Measurements from ENCODE around the gene CELF4.
A peak's percentile ranks its signal among the peaks of the same experiment; 100 is the strongest.

CELF4 gene

DNA sequence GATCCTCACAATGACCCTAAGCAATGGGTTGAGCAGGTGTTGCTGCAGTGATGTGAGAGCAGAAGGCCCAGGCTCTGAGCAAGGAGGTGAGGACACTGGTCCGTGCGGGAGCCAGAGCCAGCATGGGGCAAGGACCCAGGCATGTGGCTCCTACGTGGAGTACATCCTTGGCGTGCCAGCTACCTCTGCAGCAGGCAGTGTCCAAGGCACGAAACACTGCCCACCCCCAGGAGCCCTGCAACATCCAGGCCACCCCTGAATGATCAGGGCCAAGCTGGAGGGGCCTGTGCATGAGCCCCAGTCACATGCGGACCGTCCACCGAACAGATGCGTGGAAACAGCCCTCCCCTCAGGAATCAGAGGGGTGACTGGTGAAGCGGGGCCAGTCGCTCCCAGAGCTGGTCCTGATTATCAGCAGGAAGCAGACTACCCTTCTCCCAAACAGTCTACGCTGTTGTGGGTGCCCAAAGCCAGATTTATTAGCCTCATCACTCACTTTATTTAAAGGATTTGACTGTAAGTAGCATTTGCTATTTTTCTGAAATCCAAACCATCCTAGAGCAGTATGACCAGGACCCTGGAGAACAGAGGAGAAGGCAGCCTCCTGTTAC is 16.8 kb downstream of the CELF4 start:
- no peak for DNase-seq (ENCODE audit: extremely low read depth in 1 of 2, low read depth in 1 of 2)

DNA sequence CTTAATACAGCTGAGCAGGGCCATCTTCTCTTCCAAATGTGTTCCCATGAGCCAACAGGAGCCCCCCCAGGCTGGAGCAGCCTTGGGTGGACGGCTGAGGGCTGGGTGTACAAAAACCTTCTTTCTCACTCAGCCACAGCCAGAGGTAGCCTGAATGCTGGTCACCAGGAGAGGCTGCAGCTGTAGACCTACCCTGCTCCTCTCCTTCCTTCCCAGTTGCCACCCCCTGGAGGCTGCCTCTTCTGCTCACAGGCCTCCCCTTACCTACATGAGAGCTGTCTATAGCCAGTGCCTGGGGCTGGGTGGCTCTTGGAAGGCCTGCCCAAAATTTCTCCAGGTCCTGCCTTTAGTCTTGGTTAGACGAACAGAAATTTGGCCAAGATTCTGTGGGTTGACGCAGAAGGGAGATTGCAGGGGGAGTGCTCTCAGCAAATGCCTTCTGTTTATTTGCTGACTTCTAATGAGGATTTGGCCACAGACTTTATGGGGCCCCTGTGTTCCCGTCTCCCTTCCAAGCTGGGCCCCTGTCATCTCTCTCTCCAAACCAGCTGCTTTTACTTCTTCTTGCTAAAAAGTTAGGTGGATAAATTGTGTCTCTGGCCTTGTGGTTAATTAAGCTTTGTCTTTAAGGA is 18.3 kb downstream of the CELF4 start:
- DNase-seq (ENCODE audit: extremely low read depth in 1 of 2, low read depth in 1 of 2), result no peak

DNA sequence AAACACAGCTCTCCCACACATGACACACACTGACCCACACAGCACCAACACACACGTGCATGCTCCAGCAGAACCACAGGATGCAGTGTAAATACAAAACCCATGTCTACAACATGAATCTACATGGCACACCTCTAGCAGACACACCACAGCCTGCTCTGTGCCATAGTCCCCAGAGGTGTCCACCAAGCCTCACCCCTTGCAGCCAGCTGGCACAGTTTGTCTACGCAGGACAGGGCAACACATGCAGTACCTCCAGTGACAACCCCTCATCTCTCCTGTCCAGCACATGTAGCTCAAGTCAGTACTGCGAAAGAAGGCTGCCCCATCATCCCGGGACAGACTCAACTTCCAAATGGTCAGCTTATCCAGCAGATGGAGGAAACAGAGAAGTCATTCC is 18.9 kb downstream of the CELF4 start:
- DNase-seq (ENCODE audit: extremely low read depth in 1 of 2, low read depth in 1 of 2), result no peak

DNA sequence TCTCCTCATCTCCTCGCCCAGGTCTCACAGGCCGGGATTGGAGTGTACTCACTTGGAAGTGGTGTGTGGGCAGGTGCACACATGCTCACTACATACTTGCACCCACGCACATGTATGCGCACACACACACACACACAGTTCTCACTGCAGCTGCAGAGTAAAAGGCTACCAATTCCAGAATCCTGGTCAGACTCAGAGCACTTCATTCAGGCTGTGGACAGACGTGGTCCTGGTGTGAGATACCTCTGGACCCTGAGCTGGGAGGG is 19.4 kb downstream of the CELF4 start:
- no peak for DNase-seq (ENCODE audit: extremely low read depth in 1 of 2, low read depth in 1 of 2)

DNA sequence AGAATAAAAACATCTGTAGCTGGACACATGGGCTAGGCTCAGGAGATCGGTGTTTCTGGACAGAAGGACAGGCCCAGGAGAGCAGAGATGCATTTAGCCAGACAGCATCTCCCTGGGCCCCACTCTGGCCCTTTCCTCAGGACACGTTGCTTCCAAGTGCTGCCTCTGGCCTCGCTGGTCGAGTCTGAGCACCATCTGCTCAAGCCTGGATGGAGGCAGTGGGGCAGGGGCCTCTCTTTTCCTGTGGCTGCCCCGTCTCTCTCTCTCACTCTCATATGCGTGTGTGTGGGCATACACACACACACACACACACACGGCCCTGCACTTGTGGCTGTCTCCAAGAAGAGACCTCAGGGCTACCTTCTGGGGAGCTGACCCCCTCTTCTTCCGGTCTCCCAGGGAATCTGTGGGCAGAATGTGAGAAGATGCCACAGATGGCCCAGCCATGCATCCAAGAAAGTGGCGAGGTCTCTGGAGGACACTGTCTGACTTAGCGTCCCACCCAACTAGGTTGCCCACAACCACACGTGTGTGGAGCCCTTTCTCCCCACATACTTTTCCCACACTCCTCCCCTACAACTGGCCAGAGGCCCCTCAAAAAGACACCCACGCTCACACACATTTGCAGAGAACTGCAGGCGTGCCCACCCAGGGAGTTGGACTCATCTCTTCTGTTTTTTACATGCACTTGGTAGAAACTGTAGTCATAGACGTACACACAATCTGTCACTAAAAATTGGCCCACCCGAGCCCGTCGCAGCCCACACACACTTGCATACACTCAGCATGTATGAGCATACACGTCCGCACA is 19.9 kb downstream of the CELF4 start:
- DNase-seq (ENCODE audit: extremely low read depth in 1 of 2, low read depth in 1 of 2), result no peak

DNA sequence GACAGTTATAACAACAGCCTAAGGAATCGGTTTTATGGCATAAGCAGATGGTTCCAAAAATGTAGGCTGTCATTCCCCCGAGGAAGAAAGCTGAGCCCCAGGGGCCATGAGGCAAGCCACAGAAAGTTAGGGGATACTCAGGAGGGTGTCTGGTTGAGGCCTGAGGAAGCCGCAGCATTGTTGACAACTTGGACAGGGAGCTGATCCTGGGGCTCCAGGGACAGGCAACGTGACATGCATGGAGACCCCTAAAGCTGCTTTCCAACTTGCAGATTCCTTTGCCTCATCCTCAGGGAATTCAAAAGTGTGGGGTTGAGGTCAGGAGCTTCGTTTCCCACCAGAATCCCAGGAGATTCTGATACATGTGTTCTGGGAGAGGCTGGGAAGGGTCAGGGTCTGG is 20.9 kb downstream of the CELF4 start:
- no peak for DNase-seq (ENCODE audit: extremely low read depth in 1 of 2, low read depth in 1 of 2)

DNA sequence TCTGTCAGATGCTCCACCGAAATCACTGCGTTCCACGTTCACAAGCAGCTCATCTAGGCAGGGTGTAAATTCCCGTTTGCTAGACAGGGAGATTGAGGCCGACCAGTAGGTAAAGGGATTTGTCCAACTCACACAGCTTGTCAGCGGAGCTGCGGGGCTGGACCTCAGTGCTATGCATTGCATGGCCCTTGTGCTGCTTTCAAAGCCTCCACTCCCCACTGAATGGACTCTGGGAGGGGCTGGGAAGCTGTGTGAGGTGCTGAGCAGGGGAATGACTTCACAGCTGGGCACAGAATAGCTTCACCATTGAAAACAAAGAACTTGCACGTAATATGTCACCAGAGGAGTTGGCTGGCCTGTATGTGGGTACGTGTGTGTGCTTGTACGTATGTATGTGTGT is 21.4 kb downstream of the CELF4 start:
- no peak for DNase-seq (ENCODE audit: extremely low read depth in 1 of 2, low read depth in 1 of 2)

DNA sequence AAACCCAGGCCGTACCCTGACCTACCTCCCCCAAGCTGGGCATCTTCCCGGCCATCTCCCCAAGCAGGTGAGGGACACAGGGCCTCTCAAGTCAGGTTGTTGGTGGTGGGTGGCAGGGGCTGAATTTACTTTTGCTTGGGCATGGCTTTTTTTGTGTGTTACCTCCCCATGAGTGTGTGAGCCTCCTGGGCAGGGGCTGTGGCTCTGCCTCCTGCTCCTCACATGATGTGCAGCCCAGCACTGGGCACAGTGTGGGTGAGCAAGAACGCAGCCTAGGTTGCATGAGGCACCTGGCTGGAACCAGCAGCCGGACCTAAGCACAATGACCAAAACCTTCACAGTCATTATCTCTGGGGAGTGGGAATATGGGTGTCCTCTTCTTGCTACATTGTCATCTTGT is 22.3 kb downstream of the CELF4 start:
- DNase-seq (ENCODE audit: extremely low read depth in 1 of 2, low read depth in 1 of 2), result no peak

DNA sequence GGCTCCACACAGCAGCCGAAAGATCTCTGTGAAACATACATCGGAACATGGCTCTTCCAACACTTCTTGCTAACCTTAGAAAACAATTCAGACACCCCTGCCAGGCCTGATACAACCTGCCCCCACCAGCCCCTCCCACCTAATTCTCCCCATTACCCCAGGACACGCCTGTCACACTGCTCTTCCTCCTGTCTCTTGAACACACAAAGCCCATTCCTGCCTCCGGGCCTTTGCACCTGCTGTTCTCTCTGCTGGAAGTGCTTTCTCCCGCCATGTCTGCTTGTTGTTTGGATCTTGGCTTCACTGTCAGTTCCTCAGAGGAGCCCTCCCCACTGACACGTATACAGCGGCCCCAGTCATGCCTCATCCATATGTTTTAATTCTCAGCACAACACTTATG is 24.1 kb downstream of the CELF4 start:
- DNase-seq (ENCODE audit: extremely low read depth in 1 of 2, low read depth in 1 of 2), result no peak

DNA sequence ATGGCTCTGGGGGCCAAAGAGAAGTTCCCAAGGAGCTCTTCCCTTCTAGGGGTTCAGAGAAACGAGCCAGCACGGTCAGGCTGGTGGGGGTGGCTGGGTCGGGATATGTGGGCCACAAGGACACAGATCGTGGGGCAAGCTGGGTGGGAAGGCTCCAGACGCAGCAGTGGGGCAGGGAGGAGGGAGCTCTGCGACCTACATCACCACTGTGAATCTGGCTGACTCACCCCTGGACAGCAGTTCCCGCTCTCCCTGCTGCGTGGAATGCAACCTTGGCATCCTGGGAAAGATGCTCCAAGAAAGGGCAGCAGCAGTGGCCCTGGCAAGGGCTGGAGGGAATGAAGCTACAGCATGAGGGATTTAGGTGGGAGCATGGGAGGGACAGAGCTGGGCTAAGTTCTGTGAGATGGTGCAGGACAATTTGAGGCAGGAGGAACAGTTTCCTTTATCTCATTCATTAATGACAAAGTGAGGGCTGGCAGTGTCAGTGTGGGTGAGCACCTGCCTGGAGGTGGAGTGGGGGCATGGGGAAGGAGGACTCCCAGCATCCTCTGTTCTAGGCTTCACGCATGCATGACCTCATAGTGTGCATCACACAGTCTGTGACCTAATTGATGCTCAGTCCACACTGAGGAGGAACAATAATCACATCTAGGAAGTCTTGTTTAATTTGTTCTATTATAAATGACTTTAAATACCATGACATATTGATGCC is 25.0 kb downstream of the CELF4 start:
- no peak for DNase-seq (ENCODE audit: extremely low read depth in 1 of 2, low read depth in 1 of 2)

DNA sequence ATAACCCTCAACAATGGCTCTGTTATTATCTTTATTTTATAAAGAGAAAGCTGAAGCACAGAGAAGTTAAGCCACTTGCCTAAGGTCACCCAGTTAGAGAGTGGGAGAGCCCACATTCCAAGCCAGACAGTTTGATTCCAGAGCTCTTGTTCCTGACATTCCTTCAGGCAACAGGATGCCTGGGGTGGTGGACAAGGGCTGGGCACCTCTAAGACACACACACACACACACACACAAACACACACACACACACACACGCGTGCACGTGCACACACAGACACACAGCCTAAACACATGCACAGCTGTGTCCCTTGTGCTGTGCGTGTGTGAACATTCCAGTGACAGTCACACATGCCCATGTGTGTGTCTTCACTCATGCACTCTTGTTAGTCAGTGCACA is 26.4 kb downstream of the CELF4 start:
- no peak for DNase-seq (ENCODE audit: extremely low read depth in 1 of 2, low read depth in 1 of 2)

DNA sequence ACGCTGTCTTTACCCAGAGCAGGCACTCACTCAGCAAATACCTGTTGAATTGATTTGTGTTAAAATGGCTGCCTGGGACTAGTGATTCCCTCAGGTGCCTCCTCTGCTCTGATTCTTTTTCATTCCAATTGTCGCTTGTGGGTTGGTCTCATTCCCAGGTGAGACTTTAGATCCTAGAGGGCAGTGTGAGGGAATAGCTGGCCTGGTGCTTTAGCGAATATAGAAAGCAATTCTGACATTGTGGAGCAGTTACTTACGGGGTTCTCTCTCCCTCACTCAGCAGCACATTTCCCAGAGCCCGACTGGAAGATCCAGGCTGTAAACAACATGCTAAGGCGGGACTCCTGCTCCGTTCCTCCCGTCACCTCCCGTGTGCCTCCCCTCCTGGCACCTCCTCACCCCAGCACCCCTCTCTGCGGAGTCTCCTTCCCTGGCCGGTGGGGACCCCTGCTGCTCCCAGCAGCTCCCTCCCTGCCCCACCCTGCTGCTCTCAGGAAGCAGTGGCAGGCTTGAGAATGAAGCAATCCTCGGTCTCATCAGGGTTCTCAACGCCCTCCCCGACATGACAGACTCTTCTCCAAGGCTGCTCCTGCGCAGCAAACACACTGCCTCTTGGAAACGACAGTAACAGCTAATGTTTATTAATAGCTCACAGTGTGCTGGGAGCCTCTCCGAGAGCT is 26.9 kb downstream of the CELF4 start:
- DNase-seq (ENCODE audit: extremely low read depth in 1 of 2, low read depth in 1 of 2), result no peak

DNA sequence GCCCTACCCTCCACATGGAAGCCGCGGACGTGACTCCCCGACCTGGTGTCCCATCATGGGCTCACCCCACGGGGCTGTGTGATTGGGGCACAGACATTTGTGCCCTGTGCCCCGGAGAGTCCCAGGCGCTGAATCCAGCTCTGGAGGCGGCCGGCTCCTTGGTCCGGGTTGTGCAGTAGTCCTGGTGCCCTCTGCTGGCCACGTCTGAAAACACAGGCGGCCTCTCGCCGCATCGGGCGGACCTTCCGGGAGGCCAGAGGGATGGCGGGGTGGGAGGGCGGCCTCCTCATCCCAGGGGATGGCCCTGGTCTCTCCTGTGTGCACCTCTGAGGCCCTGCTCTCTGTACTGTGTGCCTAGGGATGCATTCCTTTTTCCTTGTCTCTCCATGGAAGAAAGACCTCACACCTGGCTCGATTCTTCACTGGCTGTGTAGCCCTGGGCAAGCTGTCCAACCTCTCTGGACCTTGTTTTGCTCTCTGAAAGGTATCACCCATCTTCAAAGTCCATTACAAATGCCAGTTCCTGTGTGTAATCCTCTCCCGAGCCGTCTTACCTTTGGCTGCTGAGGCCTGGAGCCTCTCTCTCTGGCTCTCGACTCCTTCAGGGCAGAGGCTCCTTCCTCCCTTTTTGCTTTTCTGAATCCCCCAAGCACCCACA is 27.6 kb downstream of the CELF4 start:
- DNase-seq (ENCODE audit: extremely low read depth in 1 of 2, low read depth in 1 of 2), result peak; percentile 20

DNA sequence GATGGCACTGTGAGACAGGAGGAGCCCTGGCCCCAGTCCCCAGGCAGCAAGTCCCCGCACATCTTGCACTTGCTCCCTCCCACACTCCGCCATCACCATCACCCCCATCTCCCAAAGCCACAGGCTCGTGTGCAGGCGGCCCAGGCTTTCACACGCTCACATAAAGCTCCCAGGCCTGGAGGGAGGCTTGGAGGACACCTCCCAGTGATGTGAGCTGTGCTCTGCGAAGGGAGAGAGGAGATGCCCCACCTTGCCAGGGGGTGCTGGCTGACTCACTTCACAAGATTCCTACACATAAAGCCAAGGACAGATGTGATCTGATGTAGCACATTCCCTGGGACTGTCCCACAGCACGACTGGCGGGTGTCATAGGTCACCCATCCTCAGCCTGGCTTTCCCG is 28.9 kb downstream of the CELF4 start:
- no peak for DNase-seq (ENCODE audit: extremely low read depth in 1 of 2, low read depth in 1 of 2)

DNA sequence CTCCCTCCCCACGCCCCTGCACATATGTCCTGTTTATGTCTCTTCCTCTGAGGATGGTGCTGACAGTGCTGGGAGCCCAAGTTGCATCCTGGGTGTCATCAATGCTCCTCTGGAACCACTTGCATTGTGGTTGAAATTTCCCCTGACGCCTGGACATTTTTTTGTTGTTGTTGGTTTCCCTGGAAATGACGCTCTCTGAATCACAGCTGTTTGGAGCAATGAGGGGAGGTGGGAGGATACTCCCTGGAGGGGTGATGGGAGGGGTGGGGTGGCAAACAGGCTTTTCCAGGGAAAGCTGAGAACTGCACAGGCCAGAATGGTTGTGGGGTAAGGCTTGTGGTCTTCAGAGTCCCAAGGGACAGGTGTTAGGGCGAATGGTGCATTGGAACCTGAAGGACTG is 29.6 kb downstream of the CELF4 start:
- no peak for DNase-seq (ENCODE audit: extremely low read depth in 1 of 2, low read depth in 1 of 2)

DNA sequence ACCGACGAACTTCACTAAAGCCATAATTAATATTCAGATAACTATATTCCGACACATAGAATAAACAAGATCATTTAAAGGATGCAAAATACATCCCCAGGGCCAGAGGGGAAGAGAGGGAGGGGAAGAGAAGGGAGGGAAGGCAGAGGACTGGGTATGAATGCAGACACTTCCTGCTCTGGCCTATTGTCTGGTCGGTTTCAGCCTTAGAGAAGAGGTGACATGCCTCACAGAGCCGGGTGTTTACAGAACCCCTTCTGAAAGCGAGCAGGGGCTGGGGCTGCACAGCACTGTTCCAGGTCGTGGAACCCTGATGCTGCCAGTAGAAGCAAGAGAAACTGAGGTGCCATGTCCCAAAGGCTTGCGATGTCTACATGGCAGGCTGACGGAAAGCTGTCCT is 31.0 kb downstream of the CELF4 start:
- DNase-seq (ENCODE audit: extremely low read depth in 1 of 2, low read depth in 1 of 2), result no peak

DNA sequence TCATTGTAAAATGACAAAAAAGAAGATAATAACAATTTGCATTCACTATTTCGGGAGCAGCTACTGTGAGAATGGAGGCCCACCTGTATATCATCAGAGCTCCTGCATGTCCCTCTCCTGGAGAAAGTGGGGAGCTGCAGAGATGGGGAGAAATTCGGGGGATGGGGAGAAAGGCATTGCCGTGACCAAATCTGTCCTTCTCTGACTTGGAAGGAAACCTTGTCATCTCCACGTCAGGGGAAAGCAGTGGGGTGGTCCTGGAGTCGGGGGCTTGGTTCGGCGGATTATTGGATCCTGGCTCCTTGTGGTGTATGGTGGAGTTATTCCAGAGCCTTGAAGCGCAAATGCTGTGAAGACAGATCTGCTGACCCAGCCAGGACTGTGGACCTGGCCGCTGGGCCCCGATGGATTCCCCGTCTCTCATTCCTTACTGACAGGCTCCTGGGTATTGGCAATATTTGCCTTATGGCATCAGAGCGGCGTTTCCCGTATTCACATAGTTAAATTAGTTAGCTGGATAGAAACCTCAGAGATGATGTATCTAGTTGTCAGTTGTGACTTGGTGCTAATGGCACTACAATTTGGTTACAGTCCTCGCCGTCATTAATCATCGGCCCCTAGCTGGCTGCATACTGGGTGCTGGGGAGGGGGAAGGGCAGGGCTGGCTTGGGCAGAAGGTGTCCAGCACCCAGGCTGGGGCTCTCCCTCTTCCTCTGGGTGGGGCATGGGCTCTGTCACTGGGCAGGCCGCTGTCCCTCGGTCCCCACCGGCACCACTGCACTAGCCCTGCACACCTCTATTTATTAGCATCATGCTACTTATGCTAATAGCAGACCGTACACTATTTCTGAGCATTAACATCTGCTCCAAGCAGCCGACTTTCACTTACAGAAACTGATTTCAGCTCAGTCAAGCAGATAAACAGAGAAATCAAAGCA is 31.7 kb downstream of the CELF4 start:
- no peak for DNase-seq (ENCODE audit: extremely low read depth in 1 of 2, low read depth in 1 of 2)

DNA sequence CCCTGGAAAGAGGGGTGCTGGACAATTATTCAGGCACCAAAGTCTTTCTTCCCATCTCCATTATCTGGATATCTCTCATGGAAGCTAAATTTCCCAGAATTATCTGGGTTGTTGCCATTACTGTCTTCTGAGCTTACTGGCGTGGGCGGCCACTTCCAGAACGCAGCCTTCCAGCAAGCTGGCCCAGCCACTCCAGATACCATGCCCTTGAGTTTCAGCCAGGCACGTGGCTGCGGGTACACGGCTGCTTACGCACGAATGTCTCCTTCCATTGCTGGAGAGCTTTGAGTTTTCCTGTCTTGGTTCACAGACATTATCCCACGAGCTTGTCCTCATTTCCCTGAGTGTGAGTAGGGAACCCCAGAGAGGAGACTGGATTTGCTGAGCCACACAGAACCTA is 32.7 kb downstream of the CELF4 start:
- DNase-seq (ENCODE audit: extremely low read depth in 1 of 2, low read depth in 1 of 2), result no peak

DNA sequence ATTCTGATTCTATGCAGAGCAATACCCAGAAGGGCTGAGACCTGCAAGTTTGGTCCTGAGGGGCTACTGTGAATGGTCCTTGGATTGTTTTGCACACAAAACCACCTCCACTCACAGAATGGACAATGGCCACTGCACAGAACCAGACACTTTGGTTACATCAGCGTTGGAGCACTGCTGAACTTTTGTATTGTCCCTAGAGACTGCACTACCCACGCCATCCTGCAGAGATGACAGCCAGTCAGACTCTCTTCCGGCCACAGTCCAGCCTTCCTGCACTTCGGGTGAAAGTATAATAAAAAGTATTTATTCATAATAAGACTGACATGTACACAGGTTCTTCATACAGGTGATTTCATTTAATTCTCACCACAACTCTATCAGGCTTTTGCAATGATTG is 35.7 kb downstream of the CELF4 start:
- no peak for DNase-seq (ENCODE audit: extremely low read depth in 1 of 2, low read depth in 1 of 2)

DNA sequence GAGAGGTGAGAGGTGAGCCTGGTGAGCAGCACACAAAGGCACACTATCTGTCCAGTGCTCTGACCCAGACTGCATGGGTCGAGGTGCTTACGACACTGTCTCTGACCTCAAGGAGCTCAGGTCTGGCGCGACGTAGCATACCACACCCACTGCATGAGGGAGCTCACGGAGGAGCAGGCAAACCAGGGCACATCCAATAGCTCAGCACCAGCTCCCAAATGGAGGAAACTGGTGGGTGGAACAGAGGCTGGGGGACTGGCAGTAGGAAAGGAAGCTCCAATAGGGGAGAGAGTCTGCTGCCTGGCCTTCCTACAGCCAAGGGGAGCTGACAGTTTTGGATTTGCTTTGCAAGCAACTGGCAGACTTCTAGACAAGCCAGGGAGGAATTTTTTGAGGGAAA is 36.3 kb downstream of the CELF4 start:
- DNase-seq (ENCODE audit: extremely low read depth in 1 of 2, low read depth in 1 of 2), result no peak
